ENCODE results near the gene NR6A1.

DNA sequence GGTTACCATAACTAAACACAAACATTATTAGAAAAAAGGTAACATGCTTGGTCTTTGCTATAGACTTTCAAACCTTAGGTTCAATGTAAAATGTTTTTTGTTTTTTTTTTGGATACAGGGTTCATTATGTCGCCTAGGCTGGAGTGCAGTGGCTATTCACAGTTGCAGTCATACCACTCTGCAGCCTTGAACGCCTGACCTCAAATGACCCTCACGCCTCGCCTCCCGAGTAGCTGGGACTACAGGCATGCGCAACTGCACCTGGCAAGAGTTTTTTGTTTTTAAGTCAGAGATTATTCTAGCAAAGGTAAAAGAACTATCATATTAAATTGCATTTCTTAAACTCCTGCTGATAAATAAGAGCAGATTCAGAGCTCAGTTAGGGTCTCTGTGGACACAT lies 208.8 kb downstream of the NR6A1 start:
- TF ChIP-seq EZH2 (IDR thresholded peaks at IDR 0.05; ENCODE audit: low read depth, low read length, severe bottlenecking) = no peak
- no peak for TF ChIP-seq ZNF274 (IDR thresholded peaks at IDR 0.05; ENCODE audit: borderline replicate concordance, extremely low read depth, low read length)
- TF ChIP-seq, protein P1, sequence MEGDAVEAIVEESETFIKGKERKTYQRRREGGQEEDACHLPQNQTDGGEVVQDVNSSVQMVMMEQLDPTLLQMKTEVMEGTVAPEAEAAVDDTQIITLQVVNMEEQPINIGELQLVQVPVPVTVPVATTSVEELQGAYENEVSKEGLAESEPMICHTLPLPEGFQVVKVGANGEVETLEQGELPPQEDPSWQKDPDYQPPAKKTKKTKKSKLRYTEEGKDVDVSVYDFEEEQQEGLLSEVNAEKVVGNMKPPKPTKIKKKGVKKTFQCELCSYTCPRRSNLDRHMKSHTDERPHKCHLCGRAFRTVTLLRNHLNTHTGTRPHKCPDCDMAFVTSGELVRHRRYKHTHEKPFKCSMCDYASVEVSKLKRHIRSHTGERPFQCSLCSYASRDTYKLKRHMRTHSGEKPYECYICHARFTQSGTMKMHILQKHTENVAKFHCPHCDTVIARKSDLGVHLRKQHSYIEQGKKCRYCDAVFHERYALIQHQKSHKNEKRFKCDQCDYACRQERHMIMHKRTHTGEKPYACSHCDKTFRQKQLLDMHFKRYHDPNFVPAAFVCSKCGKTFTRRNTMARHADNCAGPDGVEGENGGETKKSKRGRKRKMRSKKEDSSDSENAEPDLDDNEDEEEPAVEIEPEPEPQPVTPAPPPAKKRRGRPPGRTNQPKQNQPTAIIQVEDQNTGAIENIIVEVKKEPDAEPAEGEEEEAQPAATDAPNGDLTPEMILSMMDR (IDR thresholded peaks at IDR 0.05; ENCODE audit: control extremely low read depth in 1 of 3, insufficient read depth in 1 of 3, low read depth in 1 of 3, low read length in 3 of 3) = no peak
- no peak for TF ChIP-seq POLR2AphosphoS5 (IDR thresholded peaks at IDR 0.05; ENCODE audit: low read depth, low read length)
- TF ChIP-seq POLR2A (IDR thresholded peaks at IDR 0.05; ENCODE audit: control extremely low read depth in 1 of 2, low read depth in 2 of 2, low read length in 2 of 2) = no peak
- no peak for TF ChIP-seq EP300 (IDR thresholded peaks at IDR 0.05; ENCODE audit: borderline replicate concordance in 1 of 2, low read depth in 2 of 2, low read length in 2 of 2)
- no peak for TF ChIP-seq CREB1 (IDR thresholded peaks at IDR 0.05)
- TF ChIP-seq BRCA1 (IDR thresholded peaks at IDR 0.05; ENCODE audit: low read depth, low read length) = no peak
- TF ChIP-seq MAFK (IDR thresholded peaks at IDR 0.05; ENCODE audit: low read depth, low read length) = no peak
- TF ChIP-seq GABPA (IDR thresholded peaks at IDR 0.05; ENCODE audit: borderline replicate concordance, insufficient read depth, low read length) = no peak
- no peak for TF ChIP-seq EGR1 (IDR thresholded peaks at IDR 0.05; ENCODE audit: borderline replicate concordance, low read depth, low read length)
- no peak for TF ChIP-seq TAF1 (IDR thresholded peaks at IDR 0.05; ENCODE audit: low read depth, low read length)

All from H1 (cell line).